NOMO-1 treated with DMSO at 0.1 percent for 48 hours (cell line): ENCODE results near the gene SYNE1.
"Not testable (repeated sequence)": the region's sequence is repeated elsewhere in the genome, so short reads cannot be mapped to it uniquely, and the experiment has no call there.

Experiments used
- DNase-seq: peaks from one replicate; lab custom pipeline; 2025; ENCODE audit not compliant: unreplicated experiment; lab: John Stamatoyannopoulos, UW

SYNE1 gene

DNA sequence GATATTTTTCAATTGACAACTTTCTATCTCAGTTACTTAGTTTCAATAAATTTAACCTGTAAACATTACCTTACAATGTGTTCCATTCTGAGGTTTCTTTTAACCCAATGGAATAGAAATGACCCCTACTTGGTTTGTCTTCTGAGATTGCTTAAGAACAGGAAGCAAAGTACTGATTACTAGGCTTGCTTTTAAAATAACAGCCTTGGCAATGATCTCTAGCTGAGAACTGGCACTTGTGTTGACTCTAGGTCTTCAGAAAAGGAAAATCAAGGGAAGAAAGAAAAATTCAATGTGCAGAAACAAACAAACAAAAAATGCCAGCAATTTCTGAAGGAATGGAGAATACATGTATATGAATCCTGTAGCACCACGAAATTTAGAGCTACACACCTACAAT lies 66.1 kb downstream of the SYNE1 start:
- DNase-seq = no peak

DNA sequence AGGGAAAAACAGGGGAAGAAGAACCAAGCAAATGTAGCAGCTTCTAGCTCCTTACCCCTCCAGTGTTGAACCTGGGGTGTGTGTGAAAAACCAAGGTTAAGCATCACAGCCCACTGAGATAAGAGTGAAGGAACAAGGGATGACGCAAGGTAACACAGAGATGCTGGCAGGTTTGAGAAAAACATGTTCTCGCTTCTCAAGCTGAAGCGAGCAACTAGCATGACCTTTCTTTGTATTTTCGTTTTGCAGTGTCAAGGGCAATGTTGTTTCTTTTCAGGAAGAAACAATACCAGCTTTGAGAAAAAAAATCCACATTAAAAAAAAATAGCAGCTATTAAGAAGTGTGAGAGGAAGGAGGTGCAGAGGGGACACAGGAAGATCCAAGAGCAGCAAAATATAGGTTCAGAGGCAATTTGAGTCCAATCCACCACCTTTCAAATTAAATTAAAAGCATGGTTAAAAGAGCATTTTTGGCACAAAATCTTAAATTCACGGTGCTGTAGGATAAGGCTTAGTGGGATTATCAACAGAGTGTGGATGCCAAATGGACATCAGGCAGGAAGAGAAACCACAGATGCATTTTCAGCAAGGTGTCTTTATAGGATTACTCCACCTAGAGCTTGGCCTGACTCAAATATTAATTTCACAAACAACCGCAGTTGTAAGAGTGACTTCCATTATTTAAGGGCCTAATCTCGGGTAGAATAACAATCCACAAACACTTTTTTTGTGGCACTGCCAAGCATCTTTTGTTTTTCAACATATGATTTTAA lies 70.9 kb downstream of the SYNE1 start:
- no peak for DNase-seq

DNA sequence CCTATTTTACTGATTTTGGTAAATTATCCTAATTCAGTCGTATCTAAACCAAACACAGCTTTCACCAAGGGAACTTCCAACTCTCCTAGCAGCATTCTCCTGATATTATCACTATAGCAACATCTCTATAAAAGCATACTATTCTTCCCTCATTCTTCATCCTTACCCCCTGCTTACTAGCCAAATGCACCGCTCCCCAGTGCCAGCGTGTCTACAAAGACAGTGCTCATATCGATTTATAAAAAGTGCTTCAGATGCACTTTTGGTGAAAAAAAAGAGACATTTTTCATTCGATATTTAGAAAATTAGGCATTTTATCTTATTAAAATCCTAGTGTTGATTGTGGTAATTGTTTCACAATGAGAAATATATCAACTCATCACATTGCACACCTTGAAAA lies 74.0 kb downstream of the SYNE1 start:
- no peak for DNase-seq

DNA sequence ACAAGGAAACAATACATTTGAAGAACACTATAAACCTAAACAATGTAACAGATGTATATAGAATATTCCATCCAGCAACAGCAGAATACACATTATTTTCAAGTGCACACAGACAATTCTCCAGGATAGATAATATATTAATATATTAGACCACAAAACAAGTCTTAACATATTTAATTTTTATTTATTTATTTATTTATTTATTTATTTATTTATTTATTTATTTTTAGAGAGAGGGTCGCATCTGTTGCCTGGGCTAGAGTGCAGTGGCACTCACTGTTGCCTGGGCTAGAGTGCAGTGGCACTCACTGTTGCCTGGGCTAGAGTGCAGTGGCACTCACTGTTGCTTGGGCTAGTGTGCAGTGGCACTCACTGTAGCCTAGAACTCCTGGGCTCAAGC lies 78.4 kb downstream of the SYNE1 start:
- not testable (repeated sequence) for DNase-seq

- no peak for DNase-seq
Observed at GRCh38 chr6:152557502-152557901, 79.7 kb downstream of the SYNE1 start.

DNA sequence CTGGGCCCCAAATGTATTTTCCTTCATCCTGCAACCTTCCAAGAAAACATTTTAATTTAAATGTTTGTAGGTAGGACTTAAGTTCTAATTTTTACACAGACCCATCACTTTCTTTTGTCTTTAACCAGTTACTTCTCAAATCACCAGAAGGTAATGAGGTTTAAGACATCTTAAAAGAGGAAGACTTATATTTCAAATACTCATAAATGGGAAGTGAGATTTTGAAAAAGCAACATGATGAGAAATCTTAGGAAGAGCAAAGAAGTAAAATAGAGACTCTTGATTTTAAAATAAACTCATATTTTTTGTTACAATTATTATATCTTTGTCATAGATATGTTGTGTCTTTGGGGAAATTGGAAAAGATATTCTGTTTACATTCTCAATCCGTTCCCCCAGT lies 82.3 kb downstream of the SYNE1 start:
- peak; percentile 83 for DNase-seq

DNA sequence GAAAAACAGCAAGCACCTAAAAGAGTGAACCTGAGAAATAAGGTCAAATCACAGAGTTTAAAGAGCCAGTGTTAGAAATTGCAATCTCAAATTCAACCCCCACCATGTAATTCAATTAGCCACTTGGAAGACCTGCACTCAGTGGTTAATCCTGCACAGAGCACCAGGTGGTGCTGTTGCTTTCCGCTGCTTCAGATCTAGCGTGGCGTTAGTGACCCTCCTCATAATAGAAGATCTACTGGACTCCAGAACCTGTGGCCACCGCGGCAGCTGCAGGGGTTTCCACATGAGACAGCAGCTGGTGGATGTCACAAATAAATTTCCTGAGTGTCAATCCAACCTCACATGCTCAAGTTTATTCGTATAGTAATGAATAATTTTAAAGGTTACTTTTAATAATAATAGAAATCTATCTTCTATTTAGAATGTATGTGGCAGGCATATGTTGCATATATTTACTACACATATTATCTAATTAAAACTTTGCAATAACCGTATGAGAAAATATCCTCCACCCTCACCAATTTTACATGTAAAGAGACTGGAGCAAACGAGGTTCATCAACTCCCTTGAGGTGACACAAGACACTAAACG lies 84.4 kb downstream of the SYNE1 start:
- DNase-seq = peak; percentile 67

DNA sequence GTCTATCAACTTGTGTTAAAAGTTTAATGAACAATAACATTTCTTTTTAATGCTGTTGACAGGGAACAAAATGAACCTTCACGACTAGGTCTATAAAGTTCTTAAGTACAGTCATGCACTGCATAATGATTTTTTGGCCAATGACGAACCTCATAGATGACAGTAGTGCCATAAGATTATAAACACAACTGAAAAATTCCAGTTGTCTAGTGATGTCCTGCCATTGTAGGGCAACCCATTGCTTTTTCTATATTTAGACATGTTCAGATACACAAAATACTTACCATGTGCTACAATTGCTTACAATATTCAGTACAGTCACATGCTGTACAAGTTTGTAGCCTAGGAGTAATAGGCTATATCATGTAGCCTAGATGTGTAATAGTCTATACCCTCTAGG lies 93.6 kb downstream of the SYNE1 start:
- no peak for DNase-seq

- no peak for DNase-seq
Observed at GRCh38 chr6:152540381-152540780, 96.8 kb downstream of the SYNE1 start.

DNA sequence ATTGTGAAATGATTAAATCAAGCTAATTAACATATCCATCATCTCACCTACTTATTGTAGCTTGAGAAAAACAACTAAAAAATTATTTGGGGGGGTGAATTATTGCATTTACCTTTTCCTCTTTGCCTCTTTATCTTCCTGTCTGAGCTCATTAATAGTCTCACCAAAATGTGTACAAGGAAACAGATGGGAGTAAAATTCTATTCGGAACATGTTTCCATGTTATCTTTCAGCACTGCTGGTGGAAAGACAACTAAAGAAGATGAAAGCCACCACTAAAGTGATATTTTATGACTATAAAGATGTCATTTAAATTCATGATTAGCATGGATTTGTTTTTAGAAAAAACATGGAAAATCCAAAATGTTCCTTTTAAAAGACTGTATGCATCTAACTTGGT lies 102.6 kb downstream of the SYNE1 start:
- DNase-seq = no peak

GRCh38 chr6:152532556-152533422 lies 104.4 kb downstream of the SYNE1 start:
- no peak for DNase-seq

DNA sequence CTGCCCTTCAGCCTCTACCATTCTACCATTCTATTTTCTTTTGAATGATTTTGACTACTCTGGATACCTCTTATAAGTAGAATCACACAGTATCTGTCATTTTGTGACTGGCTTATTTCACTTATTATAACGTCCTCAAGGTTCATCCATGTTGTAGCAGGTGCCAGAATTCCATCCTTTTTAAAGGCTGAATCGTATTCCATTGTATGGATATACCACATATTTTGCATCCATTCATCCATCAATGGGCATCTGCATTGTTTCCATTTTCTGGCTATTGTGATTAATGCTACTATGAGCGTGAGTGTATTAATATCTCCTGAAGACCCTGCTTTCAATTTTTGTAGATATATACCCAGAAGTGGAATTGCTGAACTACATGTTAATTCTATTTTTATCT lies 105.5 kb downstream of the SYNE1 start:
- DNase-seq = no peak

DNA sequence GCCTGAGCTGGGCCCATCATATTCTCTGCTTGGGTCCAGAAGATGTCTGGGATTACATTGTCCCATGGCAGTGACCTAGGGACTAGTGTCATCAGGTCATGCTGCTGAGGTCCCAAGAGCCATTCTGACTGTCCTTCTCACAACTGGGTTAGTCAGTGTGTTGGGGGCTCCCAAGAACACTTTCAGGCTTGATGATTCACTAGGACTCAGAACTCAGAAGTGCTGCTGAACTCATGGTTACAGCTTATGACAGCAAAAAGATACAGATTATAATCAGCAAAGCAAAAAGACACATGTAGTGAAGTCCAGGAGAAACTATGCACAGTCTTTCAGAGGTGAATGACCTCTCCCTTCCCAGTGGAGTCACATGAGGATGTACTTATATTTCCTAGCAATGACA lies 107.8 kb downstream of the SYNE1 start:
- DNase-seq = no peak

DNA sequence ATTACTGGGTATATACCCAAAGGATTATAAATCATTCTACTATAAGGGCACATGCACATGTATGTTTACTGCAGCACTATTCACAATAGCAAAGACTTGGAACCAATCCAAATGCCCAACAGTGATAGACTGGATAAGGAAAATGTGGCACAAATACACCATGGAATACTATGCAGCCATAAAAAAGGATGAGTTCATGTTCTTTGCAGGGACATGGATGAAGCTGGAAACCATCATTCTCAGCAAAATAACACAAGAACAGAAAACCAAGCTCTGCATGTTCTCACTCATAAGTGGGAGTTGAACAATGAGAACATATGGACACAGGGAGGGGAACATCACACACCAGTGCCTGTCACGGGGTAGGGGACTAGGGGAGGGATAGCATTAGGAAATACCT lies 123.0 kb downstream of the SYNE1 start:
- DNase-seq = not testable (repeated sequence)

DNA sequence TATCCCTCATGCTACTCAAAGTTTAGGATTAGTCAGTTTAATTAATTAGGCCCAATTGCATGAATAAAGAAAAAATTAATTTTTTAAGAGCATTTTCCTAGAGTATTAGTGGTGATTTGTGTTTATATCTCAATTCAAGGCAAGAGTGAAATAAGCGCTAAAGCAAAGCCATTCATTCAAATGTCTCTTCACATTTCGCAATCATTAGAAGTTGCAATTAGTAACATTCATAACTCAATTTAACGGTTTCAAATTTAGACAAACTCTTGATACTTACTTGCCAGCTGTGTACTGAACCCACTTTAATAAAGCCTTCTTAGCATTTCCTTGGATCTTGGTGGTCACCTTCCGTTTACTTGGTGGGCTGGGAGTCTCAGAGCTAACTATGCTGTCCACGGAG lies 127.2 kb downstream of the SYNE1 start:
- DNase-seq = no peak

DNA sequence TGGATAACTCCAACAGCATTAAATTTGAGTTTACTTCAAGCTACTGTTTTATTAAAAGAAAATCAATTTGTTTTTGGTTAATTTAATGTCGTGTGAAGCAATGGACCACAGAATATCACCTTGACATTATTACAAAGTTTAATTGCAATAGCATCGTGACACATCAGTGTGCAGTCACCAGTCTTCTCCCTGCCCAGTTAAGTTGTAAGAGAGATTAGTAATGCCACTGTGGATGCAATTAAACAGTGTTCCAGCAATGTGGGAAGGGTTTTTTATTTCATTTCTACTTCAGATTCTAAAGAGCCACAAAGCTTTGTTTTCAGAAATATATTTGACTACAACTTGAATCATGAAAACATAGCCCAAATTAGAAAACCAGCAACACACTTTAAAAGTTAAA lies 128.7 kb downstream of the SYNE1 start:
- DNase-seq = no peak

DNA sequence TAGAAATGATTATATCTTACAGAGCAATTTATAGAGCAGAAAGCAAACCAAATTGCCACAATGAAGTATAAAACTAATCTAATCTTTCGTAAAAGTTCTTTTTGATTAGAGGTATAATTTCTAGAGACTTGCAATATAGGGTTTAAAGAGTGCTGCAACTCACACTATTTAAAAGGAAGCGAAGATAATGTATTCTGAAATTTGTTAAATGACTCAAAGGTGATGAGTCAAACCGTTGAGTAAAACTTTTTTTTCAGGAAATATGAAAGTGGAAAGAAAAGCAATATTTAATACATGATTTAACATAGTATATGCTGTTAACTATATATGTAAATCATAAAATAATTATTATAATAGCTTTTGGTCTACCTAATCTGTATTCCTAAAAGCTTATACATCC lies 133.6 kb downstream of the SYNE1 start:
- DNase-seq = peak; percentile 17

- no peak for DNase-seq
Observed at GRCh38 chr6:152502421-152503188, 134.6 kb downstream of the SYNE1 start.

DNA sequence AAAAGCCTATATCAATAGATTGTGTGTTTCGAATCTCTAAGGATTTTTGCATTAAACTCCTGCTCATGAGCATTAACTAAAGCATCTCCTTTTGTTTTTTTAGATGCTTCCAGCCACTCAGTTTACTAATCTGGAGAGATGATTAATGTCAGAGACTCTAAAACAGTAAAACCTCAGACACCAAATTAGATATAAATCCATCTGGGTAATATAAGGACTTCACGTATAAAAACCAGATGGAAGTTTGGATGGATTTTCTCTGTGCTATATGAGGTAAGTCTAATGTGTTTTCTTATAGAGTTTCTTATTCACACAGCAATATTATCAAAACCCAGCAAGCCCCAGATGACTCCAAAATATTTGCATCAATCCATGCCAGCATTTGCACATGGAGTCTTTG lies 137.2 kb downstream of the SYNE1 start:
- DNase-seq = no peak

GRCh38 chr6:152496731-152497130 lies 140.4 kb downstream of the SYNE1 start:
- no peak for DNase-seq

DNA sequence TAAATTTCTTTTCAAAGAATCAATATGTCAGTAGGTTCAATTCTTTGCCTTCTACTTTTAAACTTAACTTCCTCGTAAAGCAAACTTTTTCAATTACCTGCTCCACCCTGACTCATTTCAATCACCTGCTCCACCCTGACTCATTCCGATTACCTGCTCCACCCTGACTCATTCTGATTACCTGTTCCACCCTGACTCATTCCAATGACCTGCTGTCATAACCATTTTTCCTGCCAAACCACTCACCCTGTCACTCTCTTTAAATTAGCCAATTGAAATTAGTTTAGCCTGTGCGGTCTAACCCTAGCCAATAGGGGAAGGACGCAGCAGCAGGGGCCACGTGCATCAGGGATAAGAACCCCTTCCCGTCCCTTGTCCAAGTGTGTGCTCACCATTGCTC lies 141.7 kb downstream of the SYNE1 start:
- DNase-seq = not testable (repeated sequence)
